ENCODE measurements around the gene GRIK3. TPM values are rescaled to one million over a fixed set of nuclear protein-coding genes. Genes with fewer than 3 reads are reported as not detected.

Gene GRIK3
- total RNA-seq, 2 donors from 2014 or later = 0.30 to 0.55 TPM

GRCh38 chr1:36894824-36895223, 139.5 kb downstream of the GRIK3 start:
- DNase-seq (ENCODE audit: low spot score) = no peak
- Histone ChIP-seq H3K4me3 (no peak overlapping the region), H3K27me3 (no peaks in the 10 kb centered on the region), H3K27ac (no peak overlapping the region), H3K9me3 (peaks cover 6 to 25% of the 10 kb centered on the region in 2 donors), H3K4me1 (no peaks in the 10 kb centered on the region), H3K36me3 (no peaks in the 10 kb centered on the region)
- TF ChIP-seq, protein P1, sequence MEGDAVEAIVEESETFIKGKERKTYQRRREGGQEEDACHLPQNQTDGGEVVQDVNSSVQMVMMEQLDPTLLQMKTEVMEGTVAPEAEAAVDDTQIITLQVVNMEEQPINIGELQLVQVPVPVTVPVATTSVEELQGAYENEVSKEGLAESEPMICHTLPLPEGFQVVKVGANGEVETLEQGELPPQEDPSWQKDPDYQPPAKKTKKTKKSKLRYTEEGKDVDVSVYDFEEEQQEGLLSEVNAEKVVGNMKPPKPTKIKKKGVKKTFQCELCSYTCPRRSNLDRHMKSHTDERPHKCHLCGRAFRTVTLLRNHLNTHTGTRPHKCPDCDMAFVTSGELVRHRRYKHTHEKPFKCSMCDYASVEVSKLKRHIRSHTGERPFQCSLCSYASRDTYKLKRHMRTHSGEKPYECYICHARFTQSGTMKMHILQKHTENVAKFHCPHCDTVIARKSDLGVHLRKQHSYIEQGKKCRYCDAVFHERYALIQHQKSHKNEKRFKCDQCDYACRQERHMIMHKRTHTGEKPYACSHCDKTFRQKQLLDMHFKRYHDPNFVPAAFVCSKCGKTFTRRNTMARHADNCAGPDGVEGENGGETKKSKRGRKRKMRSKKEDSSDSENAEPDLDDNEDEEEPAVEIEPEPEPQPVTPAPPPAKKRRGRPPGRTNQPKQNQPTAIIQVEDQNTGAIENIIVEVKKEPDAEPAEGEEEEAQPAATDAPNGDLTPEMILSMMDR (IDR thresholded peaks at IDR 0.05) = no peak

GRCh38 chr1:36890776-36891175, 143.5 kb downstream of the GRIK3 start:
- no peaks in the 10 kb centered on the region for H3K27me3 ChIP-seq

GRCh38 chr1:36889478-36890226, 144.7 kb downstream of the GRIK3 start:
- H3K4me3 ChIP-seq = no peak overlapping the region
- no peaks in the 10 kb centered on the region for H3K9me3 ChIP-seq
- H3K4me1 ChIP-seq = no peaks in the 10 kb centered on the region
- no peaks in the 10 kb centered on the region for H3K36me3 ChIP-seq
- TF ChIP-seq, protein P1 (IDR thresholded peaks at IDR 0.05) = no peak
- H3K27ac ChIP-seq = no peak overlapping the region
- H3K27me3 ChIP-seq = no peaks in the 10 kb centered on the region
- DNase-seq (ENCODE audit: low spot score) = peak; percentile 16

More at GRCh38 chr1:36890776-36891175, 143.5 kb downstream of the GRIK3 start:
- H3K4me3 ChIP-seq = no peak overlapping the region
- TF ChIP-seq, protein P1 (IDR thresholded peaks at IDR 0.05) = no peak
- no peaks in the 10 kb centered on the region for H3K4me1 ChIP-seq
- no peaks in the 10 kb centered on the region for H3K9me3 ChIP-seq
- H3K36me3 ChIP-seq = no peaks in the 10 kb centered on the region
- DNase-seq (ENCODE audit: low spot score) = peak; percentile 16
- H3K27ac ChIP-seq = no peak overlapping the region

DNA sequence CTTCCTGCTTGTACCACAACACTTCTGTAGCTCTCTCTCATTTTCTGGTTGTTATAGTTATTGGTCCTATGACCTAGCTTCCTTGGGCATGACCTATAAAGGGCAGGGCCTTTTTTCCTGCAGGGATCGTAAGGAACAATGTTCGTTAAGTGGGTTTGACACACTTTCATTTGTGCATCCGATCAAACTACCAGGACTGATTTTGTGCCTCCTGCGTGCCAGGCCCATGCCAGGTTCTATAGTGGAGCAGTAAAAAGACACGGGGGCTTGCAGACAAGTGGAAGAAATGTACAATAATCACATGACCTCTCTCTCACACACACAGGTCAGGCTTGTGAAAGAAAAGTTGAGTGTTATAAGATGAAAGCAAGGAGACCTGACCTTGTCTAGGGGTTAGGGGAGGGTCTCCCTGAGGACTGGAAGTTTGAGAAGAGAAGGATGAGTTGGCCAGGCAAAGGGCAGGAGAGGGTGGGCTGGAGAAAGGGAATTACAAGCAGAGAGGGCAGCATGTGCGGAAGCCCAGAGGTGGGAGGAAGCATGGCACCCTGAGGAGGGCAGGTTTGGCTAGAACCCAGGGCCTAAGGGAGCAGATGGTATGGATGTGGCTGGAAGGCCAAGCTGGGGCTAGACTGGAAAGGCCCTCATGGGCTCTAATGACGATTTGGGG, 145.4 kb downstream of the GRIK3 start:
- Histone ChIP-seq H3K4me3 (no peak overlapping the region), H3K36me3 (no peaks in the 10 kb centered on the region), H3K27ac (no peak overlapping the region), H3K27me3 (no peaks in the 10 kb centered on the region), H3K4me1 (no peaks in the 10 kb centered on the region), H3K9me3 (no peaks in the 10 kb centered on the region)
- peak; percentile 38 for DNase-seq (ENCODE audit: low spot score)
- TF ChIP-seq, protein P1 (IDR thresholded peaks at IDR 0.05) = no peak

DNA sequence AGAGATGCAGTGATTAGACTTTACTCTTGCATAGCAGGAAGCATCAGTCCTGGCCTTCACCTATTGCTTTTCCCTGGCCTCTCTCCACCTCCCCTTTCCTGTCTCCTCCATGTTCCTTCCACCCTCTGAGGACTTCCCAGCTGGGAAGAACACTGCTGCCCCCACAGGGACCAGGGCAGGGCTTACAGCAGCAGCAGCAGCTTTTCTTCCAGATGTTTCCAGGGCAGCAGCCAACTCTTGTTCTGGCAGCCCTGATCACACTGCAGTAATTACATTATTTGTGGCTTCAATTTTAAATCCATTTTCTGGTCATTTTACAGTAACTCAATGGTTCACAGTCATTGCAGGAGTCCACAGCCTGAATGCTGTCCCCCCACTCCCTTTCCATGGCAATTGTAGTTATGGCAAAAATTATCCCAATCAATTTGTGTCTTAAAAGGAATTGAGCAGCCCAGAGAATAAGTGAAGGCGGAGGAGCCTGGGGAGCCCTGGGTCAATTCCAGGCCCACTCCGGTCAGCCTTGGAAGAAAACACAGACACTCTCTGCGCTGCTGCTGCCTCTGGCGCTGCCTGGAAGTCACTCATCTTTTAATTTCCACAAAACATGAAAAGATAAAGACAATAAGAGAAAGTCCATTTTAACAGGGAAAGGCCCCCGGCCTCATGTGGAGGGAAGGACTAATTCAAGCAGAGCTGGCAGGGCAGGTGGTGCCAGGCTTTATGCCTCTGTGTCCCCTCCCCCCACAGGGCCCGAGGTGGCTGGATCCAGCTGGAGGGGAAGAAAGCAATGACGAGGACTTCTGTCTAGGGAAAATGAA, 148.6 kb downstream of the GRIK3 start:
- Histone ChIP-seq H3K4me3 (no peak overlapping the region), H3K36me3 (no peaks in the 10 kb centered on the region), H3K9me3 (no peaks in the 10 kb centered on the region), H3K27ac (no peak overlapping the region), H3K4me1 (no peaks in the 10 kb centered on the region), H3K27me3 (no peaks in the 10 kb centered on the region)
- DNase-seq (ENCODE audit: low spot score) = peak; percentile 40
- TF ChIP-seq, protein P1 (IDR thresholded peaks at IDR 0.05) = no peak
